Caco-2 (cell line): ENCODE data around the gene MMP28. TPM values are rescaled to one million over a fixed set of nuclear protein-coding genes. Genes with fewer than 3 reads are reported as not detected.

Source experiments
- BruUV-seq: library from RNA; stranded (reverse); fragments of 400-500 nt; replicated peaks from 2 replicates; lab custom pipeline; 2021; lab: Mats Ljungman, UMichigan
- CTCF ChIA-PET: fragments of 300-600 bp; sonication (Branson Sonifier 250); formaldehyde crosslinking; loops from one replicate; lab custom pipeline; 2022; ENCODE audit warnings: antibody characterized with exemption; lab: Charles Lee
- POLR2A ChIA-PET: fragments of 300-600 bp; sonication (Branson Sonifier 250); formaldehyde crosslinking; loops from one replicate; lab custom pipeline; 2022; ENCODE audit warnings: antibody characterized with exemption; lab: Charles Lee
- DNase-seq, 2 experiments: peaks; one replicate each; pipeline versions ENCODE4 v3.0.0 to v3.0.0-alpha.2; 2020 to 2022
- H3K27me3 ChIP-seq: replicated peaks from 2 replicates; pipeline ENCODE4 v1.6.0; 2011; ENCODE audit warnings: low read length; ENCODE audit not compliant: control insufficient read depth, insufficient read depth
- H3K36me3 ChIP-seq: 2 replicates; pipeline ENCODE4 v1.5.1; 2011; ENCODE audit warnings: low read length; ENCODE audit not compliant: control insufficient read depth, insufficient read depth
- H3K4me1 ChIP-seq: fragments of 250-450 bp; sonication (Bioruptor Pico); 2 replicates; pipeline ENCODE4 v1.5.1; 2020; ENCODE audit warnings: mild to moderate bottlenecking
- H3K4me3 ChIP-seq: 2 replicates; pipeline ENCODE4 v1.5.1; 2011; ENCODE audit warnings: low read depth, mild to moderate bottlenecking, control low read depth, low read length
- H3K9me3 ChIP-seq: fragments of 250-450 bp; sonication (Bioruptor Pico); 2 replicates; pipeline ENCODE4 v1.5.1; 2020; ENCODE audit warnings: mild to moderate bottlenecking, moderate library complexity
- H3K27ac Mint-ChIP-seq: one replicate; pipeline ENCODE4 v1.8.0; 2022; ENCODE audit warnings: mixed read lengths; ENCODE audit not compliant: unreplicated experiment
- H3K27me3 Mint-ChIP-seq: one replicate; pipeline ENCODE4 v1.8.0; 2022; ENCODE audit warnings: mixed read lengths; ENCODE audit not compliant: insufficient read depth, unreplicated experiment
- H3K36me3 Mint-ChIP-seq: one replicate; pipeline ENCODE4 v1.8.0; 2022; ENCODE audit warnings: mild to moderate bottlenecking, mixed read lengths; ENCODE audit not compliant: insufficient read depth, unreplicated experiment
- H3K4me1 Mint-ChIP-seq: one replicate; pipeline ENCODE4 v1.8.0; 2022; ENCODE audit warnings: low read depth, mixed read lengths; ENCODE audit not compliant: unreplicated experiment
- H3K4me3 Mint-ChIP-seq: one replicate; pipeline ENCODE4 v1.8.0; 2022; ENCODE audit warnings: mild to moderate bottlenecking, moderate library complexity, mixed read lengths; ENCODE audit not compliant: unreplicated experiment
- H3K9me3 Mint-ChIP-seq: one replicate; pipeline ENCODE4 v1.8.0; 2022; ENCODE audit warnings: mixed read lengths; ENCODE audit not compliant: unreplicated experiment
- intact Hi-C: fragments of 100-400 bp; cut with micrococcal nuclease; formaldehyde crosslinking; loops from one replicate; pipeline ENCODE4 v1.10.0; 2022; ENCODE audit not compliant: unreplicated experiment
- total RNA-seq: library from RNA; stranded (reverse); gene quantifications from 2 replicates; pipeline ENCODE4 v1.2.3, GENCODE V29; 2022
- TF ChIP-seq, protein P1 (sequence below), 2 experiments: fragments of 200-600 bp in 1 of 2; IDR thresholded peaks; 1 replicate in 1 of 2; 2 replicates in 1 of 2; pipeline versions ENCODE4 v1.5.1 to v1.8.0; 2011 to 2022; ENCODE audit warnings: antibody characterized with exemption in 1 of 2, control low read depth in 1 of 2, inconsistent platforms in 1 of 2, low read depth in 1 of 2, low read length in 1 of 2, mild to moderate bottlenecking in 1 of 2, moderate library complexity in 1 of 2; ENCODE audit not compliant: insufficient read depth in 1 of 2, severe bottlenecking in 1 of 2, unreplicated experiment in 1 of 2

Gene MMP28
- total RNA-seq, 1 experiment from 2014 or later: not detected

DNA sequence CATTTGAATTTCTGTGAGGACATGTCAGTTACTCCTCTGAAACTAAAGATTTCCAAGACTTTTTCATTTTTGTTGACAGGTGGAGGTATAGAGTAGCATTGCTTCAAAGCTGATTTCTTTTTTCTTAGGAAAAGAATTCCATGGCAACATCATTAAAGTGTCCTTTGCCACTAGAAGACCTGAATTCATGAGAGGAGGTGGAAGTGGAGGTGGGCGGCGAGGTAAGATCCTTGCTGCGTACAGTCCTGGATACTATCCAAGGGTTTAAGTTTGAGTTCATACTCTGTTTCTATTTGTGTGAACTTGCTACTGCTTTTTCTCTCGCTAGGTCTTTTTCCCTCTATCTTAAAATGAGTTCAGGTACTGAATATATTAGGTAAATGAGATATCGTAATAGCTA, 46.8 kb upstream of the MMP28 start:
- no peak overlapping the region for H3K4me3 ChIP-seq
- no peak for DNase-seq
- H3K27me3 ChIP-seq: no peaks in the 10 kb centered on the region
- TF ChIP-seq, protein P1, sequence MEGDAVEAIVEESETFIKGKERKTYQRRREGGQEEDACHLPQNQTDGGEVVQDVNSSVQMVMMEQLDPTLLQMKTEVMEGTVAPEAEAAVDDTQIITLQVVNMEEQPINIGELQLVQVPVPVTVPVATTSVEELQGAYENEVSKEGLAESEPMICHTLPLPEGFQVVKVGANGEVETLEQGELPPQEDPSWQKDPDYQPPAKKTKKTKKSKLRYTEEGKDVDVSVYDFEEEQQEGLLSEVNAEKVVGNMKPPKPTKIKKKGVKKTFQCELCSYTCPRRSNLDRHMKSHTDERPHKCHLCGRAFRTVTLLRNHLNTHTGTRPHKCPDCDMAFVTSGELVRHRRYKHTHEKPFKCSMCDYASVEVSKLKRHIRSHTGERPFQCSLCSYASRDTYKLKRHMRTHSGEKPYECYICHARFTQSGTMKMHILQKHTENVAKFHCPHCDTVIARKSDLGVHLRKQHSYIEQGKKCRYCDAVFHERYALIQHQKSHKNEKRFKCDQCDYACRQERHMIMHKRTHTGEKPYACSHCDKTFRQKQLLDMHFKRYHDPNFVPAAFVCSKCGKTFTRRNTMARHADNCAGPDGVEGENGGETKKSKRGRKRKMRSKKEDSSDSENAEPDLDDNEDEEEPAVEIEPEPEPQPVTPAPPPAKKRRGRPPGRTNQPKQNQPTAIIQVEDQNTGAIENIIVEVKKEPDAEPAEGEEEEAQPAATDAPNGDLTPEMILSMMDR (IDR thresholded peaks at IDR 0.05; ENCODE audit: insufficient read depth in 1 of 2, low read depth in 1 of 2, low read length in 1 of 2, severe bottlenecking in 1 of 2, unreplicated experiment in 1 of 2): no peak
- no peaks in the 10 kb centered on the region for H3K9me3 Mint-ChIP-seq
- H3K27me3 Mint-ChIP-seq: no peaks in the 10 kb centered on the region
- intact Hi-C loops: no loop called here
- H3K4me1 ChIP-seq: no peaks in the 10 kb centered on the region
- no peak overlapping the region for H3K27ac Mint-ChIP-seq
- H3K36me3 ChIP-seq: peaks cover 3% of the 10 kb centered on the region
- H3K4me1 Mint-ChIP-seq: no peaks in the 10 kb centered on the region
- H3K4me3 Mint-ChIP-seq: no peak overlapping the region
- POLR2A ChIA-PET: no interaction called here
- no peaks in the 10 kb centered on the region for H3K9me3 ChIP-seq
- no TSS peak for BruUV-seq
- peaks cover 83% of the 10 kb centered on the region for H3K36me3 Mint-ChIP-seq
- CTCF ChIA-PET: no interaction called here

DNA sequence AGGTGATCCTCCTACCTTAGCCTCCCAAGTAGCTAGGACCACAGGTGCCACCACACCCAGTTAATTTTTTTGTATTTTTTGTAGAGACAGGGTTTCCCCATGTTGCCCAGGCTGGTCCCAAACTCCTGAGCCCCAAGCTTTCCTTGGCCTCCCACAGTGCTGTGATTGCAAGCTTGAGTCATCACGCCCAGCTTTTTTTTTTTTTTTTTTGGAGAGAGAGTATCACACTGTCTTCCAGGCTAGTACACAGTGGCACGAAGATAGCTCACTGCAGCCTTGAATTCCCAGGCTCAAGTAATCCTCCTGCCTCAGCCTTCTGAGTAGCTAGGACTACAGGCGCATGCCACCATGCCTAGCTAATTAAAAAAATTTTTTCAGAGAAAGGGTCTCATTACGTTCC, 46.1 kb upstream of the MMP28 start:
- ChIA-PET POLR2A (no interaction called here), CTCF (interaction anchor here (0.6 kb wide), 1 partner anchor 873 kb away, joined by 5 read pairs; no protein-coding TSS in a partner anchor)
- Histone ChIP-seq H3K4me3 (no peak overlapping the region), H3K27me3 (no peaks in the 10 kb centered on the region), H3K36me3 (peaks cover 3% of the 10 kb centered on the region), H3K9me3 (no peaks in the 10 kb centered on the region), H3K4me1 (no peaks in the 10 kb centered on the region)
- Mint-ChIP-seq H3K9me3 (no peaks in the 10 kb centered on the region), H3K36me3 (peaks cover 83% of the 10 kb centered on the region), H3K27me3 (no peaks in the 10 kb centered on the region), H3K4me1 (no peaks in the 10 kb centered on the region), H3K4me3 (no peak overlapping the region), H3K27ac (no peak overlapping the region)
- intact Hi-C loops: no loop called here
- no peak for DNase-seq
- BruUV-seq: no TSS peak
- TF ChIP-seq, protein P1 (IDR thresholded peaks at IDR 0.05; ENCODE audit: insufficient read depth in 1 of 2, low read depth in 1 of 2, low read length in 1 of 2, severe bottlenecking in 1 of 2, unreplicated experiment in 1 of 2): no peak

DNA sequence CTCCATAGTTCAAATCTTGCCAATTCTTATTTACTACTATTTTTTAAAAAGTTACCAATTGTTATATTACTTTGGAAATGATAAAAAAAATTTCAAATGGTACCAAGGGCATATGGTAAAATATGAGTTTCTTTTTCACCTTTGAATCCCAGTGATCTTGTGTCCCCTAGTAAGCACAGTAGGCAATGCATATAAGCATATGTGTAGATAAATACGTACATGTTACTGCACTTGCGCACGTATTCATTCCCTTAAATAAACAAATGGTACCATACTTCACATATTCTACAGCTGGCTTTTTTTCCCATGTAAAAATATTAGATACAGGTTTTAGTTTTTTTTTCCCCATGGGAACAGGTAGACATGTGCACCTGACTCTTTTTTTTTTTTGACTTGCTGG, 45.7 kb upstream of the MMP28 start:
- Mint-ChIP-seq H3K4me1 (no peaks in the 10 kb centered on the region), H3K27ac (no peak overlapping the region), H3K9me3 (no peaks in the 10 kb centered on the region), H3K36me3 (peaks cover 83% of the 10 kb centered on the region), H3K27me3 (no peaks in the 10 kb centered on the region), H3K4me3 (no peak overlapping the region)
- no TSS peak for BruUV-seq
- DNase-seq: no peak
- POLR2A ChIA-PET: no interaction called here
- no peaks in the 10 kb centered on the region for H3K4me1 ChIP-seq
- CTCF ChIA-PET: interaction anchor here (0.6 kb wide), 1 partner anchor 873 kb away, joined by 5 read pairs; no protein-coding TSS in a partner anchor
- TF ChIP-seq, protein P1 (IDR thresholded peaks at IDR 0.05; ENCODE audit: insufficient read depth in 1 of 2, low read depth in 1 of 2, low read length in 1 of 2, severe bottlenecking in 1 of 2, unreplicated experiment in 1 of 2): no peak
- no peaks in the 10 kb centered on the region for H3K27me3 ChIP-seq
- intact Hi-C loops: no loop called here
- peaks cover 3% of the 10 kb centered on the region for H3K36me3 ChIP-seq
- H3K9me3 ChIP-seq: no peaks in the 10 kb centered on the region
- H3K4me3 ChIP-seq: no peak overlapping the region
